HG02870 (cell line): ENCODE results near the gene OR11A1.

Source experiments
- ATAC-seq: cut with Tn5 transposase; IDR thresholded peaks from one replicate; pipeline ENCODE4 v1.9.1; 2021; ENCODE audit warnings: mild to moderate bottlenecking, moderate library complexity; ENCODE audit not compliant: unreplicated experiment

The OR11A1 gene

GRCh38 chr6:29399525-29399924 is 57.3 kb downstream of the OR11A1 start:
- ATAC-seq: no peak

DNA sequence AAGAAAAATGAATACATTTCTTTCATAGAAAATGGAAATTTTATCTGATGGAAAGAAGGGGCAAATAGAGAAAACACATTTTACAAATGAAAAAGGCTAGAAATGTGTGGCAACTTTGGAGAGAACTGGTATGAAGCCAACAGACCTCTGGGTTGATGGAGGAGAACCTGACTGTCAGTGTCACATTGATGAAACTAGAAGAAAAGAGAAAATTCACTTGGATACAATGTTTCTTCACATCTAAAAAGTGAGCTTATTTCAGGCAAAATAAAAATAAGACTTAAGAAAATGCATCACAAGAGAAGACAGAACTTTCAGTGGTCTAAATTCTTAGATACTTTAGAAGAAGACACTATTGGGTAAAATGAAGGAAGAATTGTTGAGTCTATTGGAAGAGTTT is 61.5 kb downstream of the OR11A1 start, which contains the start of gene OR12D2:
TSS of gene OR12D2 (plus strand) at position 301 of the 400 bp plus-strand sequence. CDS start 1,069 bp downstream, outside the sequence.
- no peak for ATAC-seq

DNA sequence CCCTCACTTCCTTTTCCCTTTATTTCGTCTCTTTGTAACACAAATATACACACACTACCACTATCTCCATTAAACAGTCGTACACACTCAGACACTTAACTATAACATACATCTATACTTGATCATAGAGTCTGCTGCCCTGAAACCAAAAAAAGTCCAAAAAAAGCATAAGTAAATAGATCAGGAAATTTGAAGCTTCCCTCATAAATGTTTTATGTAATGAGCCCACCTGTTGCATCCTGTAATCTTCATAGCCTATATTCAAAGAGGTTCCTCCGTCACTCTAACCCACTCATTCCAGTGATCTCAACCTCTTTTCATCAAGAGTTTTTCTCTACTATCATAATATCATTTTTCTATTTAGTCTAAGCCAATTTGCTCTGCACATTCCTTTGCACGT is 68.3 kb downstream of the OR11A1 start:
- ATAC-seq: no peak

DNA sequence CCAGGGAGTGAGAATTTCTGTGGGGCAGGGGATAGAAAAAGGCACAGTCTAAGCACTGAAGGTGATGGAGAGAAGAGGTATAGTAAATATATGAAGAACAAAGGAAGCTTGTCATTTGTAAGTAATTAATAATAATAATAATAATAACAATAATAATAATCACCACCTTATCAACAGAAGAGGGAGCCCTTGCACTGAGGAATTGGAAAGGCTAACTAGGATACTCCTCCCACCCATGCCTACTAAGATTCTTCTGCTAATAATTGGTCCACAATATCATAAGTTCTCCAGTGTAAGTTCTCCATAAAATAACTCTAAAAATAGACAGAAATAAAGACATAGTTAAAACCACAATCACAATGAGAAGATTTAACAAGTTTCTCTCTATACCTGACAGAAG is 80.9 kb downstream of the OR11A1 start:
- no peak for ATAC-seq
